ENCODE results near the gene RPS16. TPM values are rescaled to one million over a fixed set of nuclear protein-coding genes. Genes with fewer than 3 reads are reported as not detected.

The RPS16 gene
- total RNA-seq, 1 donor from 2014 or later: 4,002 TPM

DNA sequence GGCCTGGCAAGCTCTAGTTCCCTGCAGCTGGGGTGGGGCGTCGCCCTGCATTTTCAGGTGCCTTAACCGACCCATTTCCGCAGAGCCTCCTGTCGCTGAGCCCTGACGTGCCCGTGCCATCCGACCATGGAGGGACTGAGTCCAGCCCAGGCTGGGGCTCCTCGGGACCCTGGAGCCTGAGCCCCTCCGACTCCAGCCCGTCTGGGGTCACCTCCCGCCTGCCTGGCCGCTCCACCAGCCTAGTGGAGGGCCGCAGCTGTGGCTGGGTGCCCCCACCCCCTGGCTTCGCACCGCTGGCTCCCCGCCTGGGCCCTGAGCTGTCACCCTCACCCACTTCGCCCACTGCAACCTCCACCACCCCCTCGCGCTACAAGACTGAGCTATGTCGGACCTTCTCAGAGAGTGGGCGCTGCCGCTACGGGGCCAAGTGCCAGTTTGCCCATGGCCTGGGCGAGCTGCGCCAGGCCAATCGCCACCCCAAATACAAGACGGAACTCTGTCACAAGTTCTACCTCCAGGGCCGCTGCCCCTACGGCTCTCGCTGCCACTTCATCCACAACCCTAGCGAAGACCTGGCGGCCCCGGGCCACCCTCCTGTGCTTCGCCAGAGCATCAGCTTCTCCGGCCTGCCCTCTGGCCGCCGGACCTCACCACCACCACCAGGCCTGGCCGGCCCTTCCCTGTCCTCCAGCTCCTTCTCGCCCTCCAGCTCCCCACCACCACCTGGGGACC, 27.9 kb downstream of the RPS16 start:
- peak overlapping the region; percentile 91 for H3K27ac Mint-ChIP-seq
- H3K36me3 Mint-ChIP-seq (ENCODE audit: low read depth): peaks cover 34% of the 10 kb centered on the region
- no peak for ATAC-seq (ENCODE audit: low read depth)
- H3K4me1 Mint-ChIP-seq: peaks cover 59% of the 10 kb centered on the region
- intact Hi-C loops (cut with micrococcal nuclease): loop anchor here (5.0 kb wide), 1 partner anchor 556 kb away; no protein-coding TSS in a partner anchor
- TF ChIP-seq, protein P1, sequence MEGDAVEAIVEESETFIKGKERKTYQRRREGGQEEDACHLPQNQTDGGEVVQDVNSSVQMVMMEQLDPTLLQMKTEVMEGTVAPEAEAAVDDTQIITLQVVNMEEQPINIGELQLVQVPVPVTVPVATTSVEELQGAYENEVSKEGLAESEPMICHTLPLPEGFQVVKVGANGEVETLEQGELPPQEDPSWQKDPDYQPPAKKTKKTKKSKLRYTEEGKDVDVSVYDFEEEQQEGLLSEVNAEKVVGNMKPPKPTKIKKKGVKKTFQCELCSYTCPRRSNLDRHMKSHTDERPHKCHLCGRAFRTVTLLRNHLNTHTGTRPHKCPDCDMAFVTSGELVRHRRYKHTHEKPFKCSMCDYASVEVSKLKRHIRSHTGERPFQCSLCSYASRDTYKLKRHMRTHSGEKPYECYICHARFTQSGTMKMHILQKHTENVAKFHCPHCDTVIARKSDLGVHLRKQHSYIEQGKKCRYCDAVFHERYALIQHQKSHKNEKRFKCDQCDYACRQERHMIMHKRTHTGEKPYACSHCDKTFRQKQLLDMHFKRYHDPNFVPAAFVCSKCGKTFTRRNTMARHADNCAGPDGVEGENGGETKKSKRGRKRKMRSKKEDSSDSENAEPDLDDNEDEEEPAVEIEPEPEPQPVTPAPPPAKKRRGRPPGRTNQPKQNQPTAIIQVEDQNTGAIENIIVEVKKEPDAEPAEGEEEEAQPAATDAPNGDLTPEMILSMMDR (IDR thresholded peaks at IDR 0.05): no peak
- CTCF ChIA-PET: interaction anchor here (3.7 kb wide), 1 partner anchor 10 kb away, joined by 39 read pairs; no protein-coding TSS in a partner anchor
- POLR2A ChIA-PET: interaction anchor here (0.7 to 6.9 kb wide), 10 partner anchors 9 to 125 kb away, joined by 3 to 213 read pairs (median 6); partner anchors contain the start of genes EID2B, GMFG, MED29 and PAF1
- H3K4me3 Mint-ChIP-seq: peak overlapping the region; percentile 89
- H3K9me3 Mint-ChIP-seq: no peaks in the 10 kb centered on the region
- peaks cover 4% of the 10 kb centered on the region for H3K27me3 Mint-ChIP-seq
- DNase-seq: peak; percentile 60

DNA sequence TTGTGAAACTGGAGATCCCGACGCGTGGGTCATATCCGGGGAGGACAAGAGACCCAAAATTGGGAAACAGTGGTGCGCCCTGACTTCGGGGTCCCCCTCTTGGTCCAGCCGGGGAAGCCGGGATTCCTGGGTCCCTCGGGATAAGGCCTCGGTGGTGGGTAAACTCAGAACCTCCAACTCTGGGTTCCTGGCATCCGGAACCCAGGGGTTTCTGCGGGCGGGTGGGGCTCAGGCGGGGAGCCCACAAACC, 28.4 kb downstream of the RPS16 start:
- CTCF ChIA-PET: interaction anchor here (3.7 kb wide), 1 partner anchor 9 kb away, joined by 39 read pairs; no protein-coding TSS in a partner anchor
- peak overlapping the region; percentile 89 for H3K4me3 Mint-ChIP-seq

DNA sequence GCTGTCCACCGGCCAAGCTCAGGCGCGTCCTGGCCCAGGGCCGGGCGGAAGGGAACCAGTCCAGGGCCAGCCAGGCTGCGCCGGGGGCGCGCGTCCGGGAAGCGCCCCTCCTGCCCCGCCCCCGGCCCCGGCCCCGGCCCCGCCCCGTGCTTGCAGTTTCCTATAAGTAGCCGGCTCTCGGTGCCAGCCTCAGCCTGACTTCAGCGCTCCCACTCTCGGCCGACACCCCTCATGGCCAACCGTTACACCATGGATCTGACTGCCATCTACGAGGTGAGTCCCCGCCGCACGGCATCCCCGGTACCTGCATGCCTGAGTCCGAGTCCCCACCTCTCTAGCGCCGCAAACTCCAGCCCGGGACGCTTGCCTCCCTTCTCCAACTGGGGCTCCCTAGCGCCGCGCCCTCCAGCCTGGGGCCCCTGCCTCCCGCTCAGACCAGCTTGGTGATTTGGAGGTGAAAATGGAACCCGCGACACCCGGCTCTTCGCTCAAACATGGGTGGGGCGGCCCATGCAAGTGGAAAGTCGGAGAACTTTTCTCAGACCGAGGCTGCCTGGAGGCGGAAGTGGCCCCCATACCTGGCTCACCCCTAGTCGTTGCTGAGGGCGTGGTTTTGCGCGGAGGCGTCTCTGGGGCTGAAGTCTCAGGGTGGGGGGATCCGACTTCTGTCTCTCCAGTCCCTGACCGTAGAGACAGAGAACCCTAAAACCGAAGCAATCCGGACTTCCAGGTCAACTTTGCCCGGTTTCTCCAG, 28.9 kb downstream of the RPS16 start, which contains the start of gene ZFP36:
Gene ZFP36, plus strand, starts transcription at position 192 of the 754 bp plus-strand sequence. Its CDS starts 58 bp downstream, at position 250.
- intact Hi-C loops (cut with micrococcal nuclease): loop anchor here (5.0 kb wide), 1 partner anchor 555 kb away; no protein-coding TSS in a partner anchor
- H3K4me3 Mint-ChIP-seq: peak within 1 kb of the TSS; percentile 89
- DNase-seq (peak; percentile 83), ATAC-seq (ENCODE audit: low read depth) (peak; percentile 25)
- H3K4me1 Mint-ChIP-seq: peaks cover 65% of the 10 kb centered on the region
- peaks cover 30% of the 10 kb centered on the region for H3K36me3 Mint-ChIP-seq (ENCODE audit: low read depth)
- peak within 1 kb of the TSS; percentile 91 for H3K27ac Mint-ChIP-seq
- H3K9me3 Mint-ChIP-seq: no peaks in the 10 kb centered on the region
- CTCF ChIA-PET: interaction anchor here (0.6 to 3.7 kb wide), 2 partner anchors 9 to 14 kb away, joined by 3 to 39 read pairs; no protein-coding TSS in a partner anchor
- H3K27me3 Mint-ChIP-seq: no peaks in the 10 kb centered on the region
- POLR2A ChIA-PET: interaction anchor here (0.5 to 6.9 kb wide), 17 partner anchors 8 to 1180 kb away, joined by 3 to 213 read pairs (median 5); partner anchors contain the start of genes DLL3, GMFG, MED29 and PAF1
- TF ChIP-seq, protein P1 (IDR thresholded peaks at IDR 0.05): no peak

More for the DNA sequence above, 28.4 kb downstream of the RPS16 start:
- DNase-seq (no peak), ATAC-seq (ENCODE audit: low read depth) (no peak)
- intact Hi-C loops (cut with micrococcal nuclease): loop anchor here (5.0 kb wide), 1 partner anchor 555 kb away; no protein-coding TSS in a partner anchor
- TF ChIP-seq, protein P1 (IDR thresholded peaks at IDR 0.05): no peak
- Mint-ChIP-seq H3K27me3 (peaks cover 4% of the 10 kb centered on the region), H3K36me3 (ENCODE audit: low read depth) (peaks cover 34% of the 10 kb centered on the region), H3K27ac (peak overlapping the region; percentile 91), H3K4me1 (peaks cover 64% of the 10 kb centered on the region), H3K9me3 (no peaks in the 10 kb centered on the region)
- POLR2A ChIA-PET: interaction anchor here (0.6 to 6.9 kb wide), 13 partner anchors 9 to 1180 kb away, joined by 3 to 213 read pairs (median 4); partner anchors contain the start of genes GMFG, MED29, PAF1 and RPS16

DNA sequence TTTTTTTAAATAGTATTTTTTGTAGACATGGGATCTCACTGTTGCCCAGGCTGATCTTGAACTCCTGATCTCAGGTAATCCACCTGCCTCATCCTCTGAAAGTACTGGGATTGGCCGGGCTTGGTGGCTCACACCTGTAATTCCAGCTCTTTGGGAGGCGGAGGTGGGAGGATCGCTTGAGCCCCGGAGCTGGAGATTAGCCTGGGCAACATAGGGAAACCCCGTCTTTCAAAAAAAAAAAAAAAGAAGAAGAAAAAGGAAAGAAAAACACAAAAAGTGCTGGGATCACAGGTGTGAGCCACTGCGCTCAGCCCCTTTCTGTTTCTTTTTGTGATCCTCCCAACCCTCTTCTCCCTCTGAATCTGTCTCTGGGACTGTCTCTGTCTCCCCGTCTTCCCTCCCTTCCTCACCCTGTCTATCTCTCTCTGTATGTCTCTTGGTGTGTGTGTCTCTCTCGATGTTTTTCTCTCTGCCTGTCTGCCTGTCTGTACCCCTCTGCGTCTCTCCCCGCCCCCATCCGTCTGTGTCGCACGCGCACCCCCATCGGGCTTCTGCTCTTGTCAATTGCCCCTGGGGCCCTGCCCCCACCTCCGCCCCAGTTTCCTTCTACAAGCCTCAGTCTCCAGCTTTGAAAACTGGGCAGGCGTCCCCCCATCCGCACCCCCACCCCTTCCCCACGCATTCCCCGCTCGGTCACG, 29.6 kb downstream of the RPS16 start:
- H3K27ac Mint-ChIP-seq: peak overlapping the region; percentile 91
- H3K36me3 Mint-ChIP-seq (ENCODE audit: low read depth): peaks cover 29% of the 10 kb centered on the region
- H3K27me3 Mint-ChIP-seq: no peaks in the 10 kb centered on the region
- TF ChIP-seq, protein P1 (IDR thresholded peaks at IDR 0.05): no peak
- peak overlapping the region; percentile 89 for H3K4me3 Mint-ChIP-seq
- intact Hi-C loops (cut with micrococcal nuclease): loop anchor here (5.0 kb wide), 1 partner anchor 554 kb away; no protein-coding TSS in a partner anchor
- ATAC-seq (ENCODE audit: low read depth): peak; percentile 4
- DNase-seq: peak; percentile 73
- peaks cover 65% of the 10 kb centered on the region for H3K4me1 Mint-ChIP-seq
- H3K9me3 Mint-ChIP-seq: no peaks in the 10 kb centered on the region
- CTCF ChIA-PET: interaction anchor here (0.6 to 3.7 kb wide), 2 partner anchors 8 to 13 kb away, joined by 3 to 39 read pairs; no protein-coding TSS in a partner anchor
- POLR2A ChIA-PET: interaction anchor here (0.5 to 6.9 kb wide), 18 partner anchors 8 to 1284 kb away, joined by 3 to 213 read pairs (median 4); partner anchors contain the start of genes DLL3, EID2B, GMFG and MED29

All from activated B cell treated with CpG ODN at 0.5 μM for 24 hours (primary cell).